ENCODE measurements around the gene UBE3D.

Gene UBE3D

GRCh38 chr6:83065511-83066192 lies at the start of gene UBE3D:
Gene UBE3D, minus strand, starts transcription at chr6:83065841. Its CDS starts 123 bp downstream, at chr6:83065718.
- DNase-seq: peak; percentile 88

GRCh38 chr6:83114164-83114563 lies 48.5 kb upstream of the UBE3D start:
- no peak for DNase-seq

GRCh38 chr6:83113258-83113657 lies 47.6 kb upstream of the UBE3D start:
- DNase-seq: no peak

- no peak for DNase-seq
Observed at GRCh38 chr6:83108378-83108777, 42.7 kb upstream of the UBE3D start.

- no peak for DNase-seq
Observed at GRCh38 chr6:83098589-83098988, 32.9 kb upstream of the UBE3D start.

GRCh38 chr6:83097675-83098074 lies 32.0 kb upstream of the UBE3D start:
- no peak for DNase-seq

- no peak for DNase-seq
Observed at GRCh38 chr6:83097204-83097603, 31.6 kb upstream of the UBE3D start.

GRCh38 chr6:83096791-83097190 lies 31.1 kb upstream of the UBE3D start:
- no peak for DNase-seq

GRCh38 chr6:83092756-83093399 lies 27.2 kb upstream of the UBE3D start:
- no peak for DNase-seq

- no peak for DNase-seq
Observed at GRCh38 chr6:83086751-83087150, 21.1 kb upstream of the UBE3D start.

- DNase-seq: no peak
Observed at GRCh38 chr6:83083476-83083875, 17.8 kb upstream of the UBE3D start.

GRCh38 chr6:83073615-83074014 lies 8.0 kb upstream of the UBE3D start:
- no peak for DNase-seq

GRCh38 chr6:83072726-83073125 lies 7.1 kb upstream of the UBE3D start:
- no peak for DNase-seq

GRCh38 chr6:83071707-83072106 lies 6.1 kb upstream of the UBE3D start:
- DNase-seq: no peak

GRCh38 chr6:83071023-83071422 lies 5.4 kb upstream of the UBE3D start:
- peak; percentile 30 for DNase-seq

GRCh38 chr6:83069633-83070032 lies 4.0 kb upstream of the UBE3D start:
- no peak for DNase-seq

GRCh38 chr6:83068616-83069015 lies 3.0 kb upstream of the UBE3D start:
- DNase-seq: peak; percentile 9

GRCh38 chr6:83067448-83068439 lies 2.1 kb upstream of the UBE3D start, which contains the start of gene DOP1A:
Gene DOP1A, plus strand, starts transcription at chr6:83067671. Its CDS starts 29,307 bp downstream, at chr6:83096978.
- peak; percentile 98 for DNase-seq

GRCh38 chr6:83062225-83062624 lies 3.4 kb downstream of the UBE3D start:
- DNase-seq: no peak

- no peak for DNase-seq
Observed at GRCh38 chr6:83061190-83061589, 4.5 kb downstream of the UBE3D start.

- DNase-seq: peak; percentile 68
Observed at GRCh38 chr6:83057705-83058321, 7.8 kb downstream of the UBE3D start.

- DNase-seq: peak; percentile 72
Observed at GRCh38 chr6:83055366-83055964, 10.2 kb downstream of the UBE3D start.

All from hematopoietic multipotent progenitor cell treated with erythropoietin and hydrocortisone succinate and interleukin-3 and kit ligand, for 6 days (in vitro differentiated cells).